HG02970 (cell line): ENCODE measurements around the gene GUCY1A1.

Experiments used
- ATAC-seq: cut with Tn5 transposase; IDR thresholded peaks from one replicate; pipeline ENCODE4 v1.9.1; 2021; ENCODE audit warnings: mild to moderate bottlenecking, moderate library complexity, moderate number of reproducible peaks; ENCODE audit not compliant: unreplicated experiment, low FRiP score

The GUCY1A1 gene

GRCh38 chr4:155734065-155734464 lies 67.4 kb downstream of the GUCY1A1 start:
- no peak for ATAC-seq

GRCh38 chr4:155734951-155735350 lies 68.3 kb downstream of the GUCY1A1 start:
- no peak for ATAC-seq

GRCh38 chr4:155735496-155735895 lies 68.8 kb downstream of the GUCY1A1 start:
- no peak for ATAC-seq

GRCh38 chr4:155738548-155738947 lies 71.9 kb downstream of the GUCY1A1 start:
- no peak for ATAC-seq

- ATAC-seq = no peak
Observed at GRCh38 chr4:155741546-155741945, 74.9 kb downstream of the GUCY1A1 start.

- ATAC-seq = no peak
Observed at GRCh38 chr4:155742310-155743015, 75.8 kb downstream of the GUCY1A1 start.

- no peak for ATAC-seq
Observed at GRCh38 chr4:155745984-155746383, 79.3 kb downstream of the GUCY1A1 start.

GRCh38 chr4:155748039-155748438 lies 81.4 kb downstream of the GUCY1A1 start:
- no peak for ATAC-seq

- no peak for ATAC-seq
Observed at GRCh38 chr4:155749041-155749440, 82.4 kb downstream of the GUCY1A1 start.

- no peak for ATAC-seq
Observed at GRCh38 chr4:155751569-155751968, 84.9 kb downstream of the GUCY1A1 start.

- ATAC-seq = no peak
Observed at GRCh38 chr4:155757745-155758265, 91.2 kb downstream of the GUCY1A1 start.

- peak; percentile 93 for ATAC-seq
Observed at GRCh38 chr4:155758481-155759371, 92.1 kb downstream of the GUCY1A1 start, which contains the start of gene GUCY1B1. Gene GUCY1B1 (plus strand): TSS chr4:155759021. CDS start chr4:155759141, 120 bp downstream.

GRCh38 chr4:155759372-155760252 lies 93.0 kb downstream of the GUCY1A1 start:
- ATAC-seq = peak; percentile 16

GRCh38 chr4:155761047-155761446 lies 94.4 kb downstream of the GUCY1A1 start:
- ATAC-seq = no peak

GRCh38 chr4:155761916-155762315 lies 95.3 kb downstream of the GUCY1A1 start:
- no peak for ATAC-seq

- ATAC-seq = no peak
Observed at GRCh38 chr4:155762334-155762733, 95.7 kb downstream of the GUCY1A1 start.

- no peak for ATAC-seq
Observed at GRCh38 chr4:155763551-155763950, 96.9 kb downstream of the GUCY1A1 start.

GRCh38 chr4:155765149-155765548 lies 98.5 kb downstream of the GUCY1A1 start:
- no peak for ATAC-seq

GRCh38 chr4:155766622-155767021 lies 100.0 kb downstream of the GUCY1A1 start:
- no peak for ATAC-seq

GRCh38 chr4:155768370-155768769 lies 101.7 kb downstream of the GUCY1A1 start:
- ATAC-seq = no peak
